Kidney glomerular epithelial cell (primary cell): ENCODE results near the gene SNX33.
"Not testable (repeated sequence)": the region's sequence is repeated elsewhere in the genome, so short reads cannot be mapped to it uniquely, and the experiment has no call there.

Experiments used
- DNase-seq: peaks from one replicate; lab custom pipeline; 2025; lab: John Stamatoyannopoulos, UW

Gene SNX33

GRCh38 chr15:75701071-75702003 is 53.6 kb downstream of the SNX33 start:
- not testable (repeated sequence) for DNase-seq

- no peak for DNase-seq
Observed at GRCh38 chr15:75702436-75702835, 54.7 kb downstream of the SNX33 start.

- not testable (repeated sequence) for DNase-seq
Observed at GRCh38 chr15:75703440-75704262, 55.9 kb downstream of the SNX33 start.

GRCh38 chr15:75704263-75704615 is 56.5 kb downstream of the SNX33 start:
- DNase-seq, result no peak

- DNase-seq, result no peak
Observed at GRCh38 chr15:75704618-75705017, 56.9 kb downstream of the SNX33 start.

- DNase-seq, result not testable (repeated sequence)
Observed at GRCh38 chr15:75705375-75705774, 57.7 kb downstream of the SNX33 start.

- DNase-seq, result no peak
Observed at GRCh38 chr15:75705854-75706681, 58.4 kb downstream of the SNX33 start.

GRCh38 chr15:75706682-75706954 is 58.9 kb downstream of the SNX33 start:
- DNase-seq, result no peak

- not testable (repeated sequence) for DNase-seq
Observed at GRCh38 chr15:75709458-75709857, 61.7 kb downstream of the SNX33 start.

- DNase-seq, result not testable (repeated sequence)
Observed at GRCh38 chr15:75710874-75711273, 63.2 kb downstream of the SNX33 start.

- DNase-seq, result not testable (repeated sequence)
Observed at GRCh38 chr15:75711495-75711894, 63.8 kb downstream of the SNX33 start.
